SK-N-SH treated with all-trans-retinoic acid at 6 μM for 48 hours (cell line): Measurements from ENCODE around the gene CDC20.

Experiments used
- ATAC-seq: fragments of 200-7000 bp; cut with Tn5 transposase; 3 replicates; pipeline ENCODE4 v1.9.1; 2020; ENCODE audit warnings: mild to moderate bottlenecking, moderate library complexity
- ARNTL ChIP-seq: fragments of 450-650 bp; formaldehyde crosslinking; IDR thresholded peaks from 2 replicates; pipeline ENCODE4 v1.5.0; 2020; ENCODE audit warnings: low read depth, mild to moderate bottlenecking, moderate library complexity, borderline replicate concordance
- BACH2 ChIP-seq: fragments of 250-450 bp; sonication (Bioruptor Pico); IDR thresholded peaks from 2 replicates; pipeline ENCODE4 v1.9.0; 2021; ENCODE audit warnings: mild to moderate bottlenecking, borderline replicate concordance
- CSDC2 ChIP-seq: fragments of 250-450 bp; sonication (Bioruptor Pico); IDR thresholded peaks from 2 replicates; pipeline ENCODE4 v1.5.0; 2020; ENCODE audit warnings: mild to moderate bottlenecking, moderate library complexity
- CSRNP3 ChIP-seq: fragments of 250-450 bp; sonication (Bioruptor Pico); IDR thresholded peaks from 2 replicates; pipeline ENCODE4 v1.5.1; 2021; ENCODE audit warnings: mild to moderate bottlenecking, moderate library complexity
- ESRRG ChIP-seq: fragments of 250-450 bp; sonication (Bioruptor Pico); IDR thresholded peaks from 2 replicates; pipeline ENCODE4 v1.6.1; 2021; ENCODE audit warnings: mild to moderate bottlenecking
- GLIS3 ChIP-seq: fragments of 250-450 bp; sonication (Bioruptor Pico); IDR thresholded peaks from 2 replicates; pipeline ENCODE4 v1.5.0; 2020; ENCODE audit warnings: mild to moderate bottlenecking, moderate library complexity
- PPARA ChIP-seq: fragments of 250-450 bp; sonication (Bioruptor Pico); IDR thresholded peaks from 2 replicates; pipeline ENCODE4 v1.5.0; 2020; ENCODE audit warnings: mild to moderate bottlenecking, borderline replicate concordance
- RARB ChIP-seq: fragments of 250-450 bp; sonication (Bioruptor Pico); IDR thresholded peaks from 2 replicates; pipeline ENCODE4 v1.8.0; 2021; ENCODE audit warnings: mild to moderate bottlenecking, moderate library complexity
- SNAI2 ChIP-seq: fragments of 250-450 bp; sonication (Bioruptor Pico); IDR thresholded peaks from 2 replicates; pipeline ENCODE4 v1.5.0; 2020; ENCODE audit warnings: mild to moderate bottlenecking, moderate library complexity
- TOX ChIP-seq: fragments of 250-450 bp; sonication (Bioruptor Pico); IDR thresholded peaks from 2 replicates; pipeline ENCODE4 v1.8.0; 2021; ENCODE audit warnings: mild to moderate bottlenecking, moderate library complexity, borderline replicate concordance
- TSHZ2 ChIP-seq: fragments of 250-450 bp; sonication (Bioruptor Pico); IDR thresholded peaks from 2 replicates; pipeline ENCODE4 v1.5.0; 2020; ENCODE audit warnings: mild to moderate bottlenecking, moderate library complexity
- ZC3H10 ChIP-seq: fragments of 250-450 bp; sonication (Bioruptor Pico); IDR thresholded peaks from 2 replicates; pipeline ENCODE4 v1.5.1; 2021; ENCODE audit warnings: mild to moderate bottlenecking, moderate library complexity
- ZFP3 ChIP-seq: fragments of 250-450 bp; sonication (Bioruptor Pico); IDR thresholded peaks from 2 replicates; pipeline ENCODE4 v1.5.0; 2020; ENCODE audit warnings: mild to moderate bottlenecking, moderate library complexity
- ZFP30 ChIP-seq: fragments of 450-650 bp; formaldehyde crosslinking; IDR thresholded peaks from 2 replicates; pipeline ENCODE4 v1.5.0; 2022; ENCODE audit warnings: mild to moderate bottlenecking, moderate library complexity
- ZNF565 ChIP-seq: fragments of 450-650 bp; formaldehyde crosslinking; conservative IDR thresholded peaks from 2 replicates; pipeline ENCODE4 v1.5.0; 2020; ENCODE audit warnings: low read depth, mild to moderate bottlenecking, moderate library complexity
- ZNF70 ChIP-seq: fragments of 450-650 bp; formaldehyde crosslinking; IDR thresholded peaks from 2 replicates; pipeline ENCODE4 v1.5.0; 2020; ENCODE audit warnings: mild to moderate bottlenecking, moderate library complexity
- ZNF8 ChIP-seq: fragments of 450-650 bp; formaldehyde crosslinking; IDR thresholded peaks from 2 replicates; pipeline ENCODE4 v1.5.0; 2020; ENCODE audit warnings: mild to moderate bottlenecking, moderate library complexity
- TF ChIP-seq, protein P1 (sequence below): fragments of 250-450 bp; sonication (Bioruptor Pico); IDR thresholded peaks from 2 replicates; pipeline ENCODE4 v1.8.0; 2021; ENCODE audit warnings: low read depth, mild to moderate bottlenecking, moderate library complexity, borderline replicate concordance
- TF ChIP-seq, protein P2 (sequence below): fragments of 250-450 bp; sonication (Bioruptor Pico); IDR thresholded peaks from 2 replicates; pipeline ENCODE4 v1.8.0; 2020; ENCODE audit warnings: mild to moderate bottlenecking, moderate library complexity, borderline replicate concordance
- TF ChIP-seq, protein P3 (sequence below): fragments of 250-450 bp; sonication (Bioruptor Pico); IDR thresholded peaks from 2 replicates; pipeline ENCODE4 v1.5.1; 2020; ENCODE audit warnings: low read depth, mild to moderate bottlenecking, moderate library complexity

CDC20 gene

GRCh38 chr1:43315481-43315880, 43.3 kb upstream of the CDC20 start:
- no peak for ATAC-seq
- TF ChIP-seq ZNF565 (CRISPR knock-in tag) (no peak), PPARA (CRISPR knock-in tag) (no peak), GLIS3 (CRISPR knock-in tag) (no peak), ZNF70 (CRISPR knock-in tag) (no peak), ZNF8 (no peak), ZC3H10 (CRISPR knock-in tag) (no peak), ARNTL (CRISPR knock-in tag) (no peak), BACH2 (CRISPR knock-in tag) (no peak), SNAI2 (CRISPR knock-in tag) (no peak), ZFP3 (CRISPR knock-in tag) (no peak), ZFP30 (no peak), TOX (CRISPR knock-in tag) (no peak), TSHZ2 (CRISPR knock-in tag) (no peak), ESRRG (CRISPR knock-in tag) (no peak), CSDC2 (CRISPR knock-in tag) (no peak), CSRNP3 (CRISPR knock-in tag) (no peak)
- TF ChIP-seq, protein P1, sequence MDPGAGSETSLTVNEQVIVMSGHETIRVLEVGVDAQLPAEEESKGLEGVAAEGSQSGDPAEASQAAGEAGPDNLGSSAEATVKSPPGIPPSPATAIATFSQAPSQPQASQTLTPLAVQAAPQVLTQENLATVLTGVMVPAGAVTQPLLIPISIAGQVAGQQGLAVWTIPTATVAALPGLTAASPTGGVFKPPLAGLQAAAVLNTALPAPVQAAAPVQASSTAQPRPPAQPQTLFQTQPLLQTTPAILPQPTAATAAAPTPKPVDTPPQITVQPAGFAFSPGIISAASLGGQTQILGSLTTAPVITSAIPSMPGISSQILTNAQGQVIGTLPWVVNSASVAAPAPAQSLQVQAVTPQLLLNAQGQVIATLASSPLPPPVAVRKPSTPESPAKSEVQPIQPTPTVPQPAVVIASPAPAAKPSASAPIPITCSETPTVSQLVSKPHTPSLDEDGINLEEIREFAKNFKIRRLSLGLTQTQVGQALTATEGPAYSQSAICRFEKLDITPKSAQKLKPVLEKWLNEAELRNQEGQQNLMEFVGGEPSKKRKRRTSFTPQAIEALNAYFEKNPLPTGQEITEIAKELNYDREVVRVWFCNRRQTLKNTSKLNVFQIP (CRISPR knock-in tag), result no peak
- TF ChIP-seq, protein P2, sequence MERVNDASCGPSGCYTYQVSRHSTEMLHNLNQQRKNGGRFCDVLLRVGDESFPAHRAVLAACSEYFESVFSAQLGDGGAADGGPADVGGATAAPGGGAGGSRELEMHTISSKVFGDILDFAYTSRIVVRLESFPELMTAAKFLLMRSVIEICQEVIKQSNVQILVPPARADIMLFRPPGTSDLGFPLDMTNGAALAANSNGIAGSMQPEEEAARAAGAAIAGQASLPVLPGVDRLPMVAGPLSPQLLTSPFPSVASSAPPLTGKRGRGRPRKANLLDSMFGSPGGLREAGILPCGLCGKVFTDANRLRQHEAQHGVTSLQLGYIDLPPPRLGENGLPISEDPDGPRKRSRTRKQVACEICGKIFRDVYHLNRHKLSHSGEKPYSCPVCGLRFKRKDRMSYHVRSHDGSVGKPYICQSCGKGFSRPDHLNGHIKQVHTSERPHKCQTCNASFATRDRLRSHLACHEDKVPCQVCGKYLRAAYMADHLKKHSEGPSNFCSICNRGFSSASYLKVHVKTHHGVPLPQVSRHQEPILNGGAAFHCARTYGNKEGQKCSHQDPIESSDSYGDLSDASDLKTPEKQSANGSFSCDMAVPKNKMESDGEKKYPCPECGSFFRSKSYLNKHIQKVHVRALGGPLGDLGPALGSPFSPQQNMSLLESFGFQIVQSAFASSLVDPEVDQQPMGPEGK, result no peak
- TF ChIP-seq, protein P3, sequence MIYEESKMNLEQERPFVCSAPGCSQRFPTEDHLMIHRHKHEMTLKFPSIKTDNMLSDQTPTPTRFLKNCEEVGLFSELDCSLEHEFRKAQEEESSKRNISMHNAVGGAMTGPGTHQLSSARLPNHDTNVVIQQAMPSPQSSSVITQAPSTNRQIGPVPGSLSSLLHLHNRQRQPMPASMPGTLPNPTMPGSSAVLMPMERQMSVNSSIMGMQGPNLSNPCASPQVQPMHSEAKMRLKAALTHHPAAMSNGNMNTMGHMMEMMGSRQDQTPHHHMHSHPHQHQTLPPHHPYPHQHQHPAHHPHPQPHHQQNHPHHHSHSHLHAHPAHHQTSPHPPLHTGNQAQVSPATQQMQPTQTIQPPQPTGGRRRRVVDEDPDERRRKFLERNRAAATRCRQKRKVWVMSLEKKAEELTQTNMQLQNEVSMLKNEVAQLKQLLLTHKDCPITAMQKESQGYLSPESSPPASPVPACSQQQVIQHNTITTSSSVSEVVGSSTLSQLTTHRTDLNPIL, result no peak

DNA sequence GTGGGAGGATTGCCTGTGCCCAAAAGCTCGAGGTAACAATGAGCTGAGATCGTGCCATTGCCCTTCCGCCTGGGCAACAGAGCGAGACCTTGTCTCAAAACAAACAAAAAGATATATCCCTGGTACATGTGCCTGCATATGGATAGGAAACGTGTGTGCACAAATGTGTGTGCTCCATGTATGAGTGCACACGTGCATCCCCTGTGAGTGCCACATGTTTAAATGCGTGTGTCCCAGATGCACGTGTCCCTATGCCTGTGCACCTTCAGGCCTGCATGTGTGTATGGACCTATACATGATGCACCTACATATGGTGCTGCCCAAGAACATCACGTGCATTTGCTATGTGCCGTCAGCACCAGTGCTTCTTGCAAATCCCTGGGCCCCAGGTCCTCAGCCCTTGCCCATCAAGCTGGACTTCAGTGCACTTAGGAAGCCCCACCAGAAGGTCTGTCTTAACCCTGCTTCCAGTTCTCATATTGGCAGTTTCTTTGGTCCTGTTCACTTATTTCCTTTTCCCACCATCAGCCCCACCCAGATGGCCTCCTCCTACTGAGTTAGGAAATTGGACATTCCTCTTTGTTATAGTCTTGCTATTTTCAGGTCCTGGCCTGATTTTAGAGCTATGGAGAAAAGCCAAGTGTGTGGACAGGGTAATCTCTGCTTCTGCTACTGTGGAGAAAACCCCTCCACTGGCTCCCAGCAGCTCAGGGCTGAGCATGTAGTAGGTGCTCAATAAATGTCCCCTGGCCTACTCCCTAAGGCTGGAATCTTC, 42.6 kb upstream of the CDC20 start:
- TF ChIP-seq RARB (CRISPR knock-in tag) (no peak), ZNF70 (CRISPR knock-in tag) (no peak), ZNF8 (no peak), TOX (CRISPR knock-in tag) (no peak), CSRNP3 (CRISPR knock-in tag) (no peak)

More for the DNA sequence above, 42.6 kb upstream of the CDC20 start:
- ATAC-seq, result no peak
